B cell (primary cell): Measurements from ENCODE around the gene MAPRE3.

Source experiments
- CTCF ChIP-seq: fragments of 200-600 bp; IDR thresholded peaks from one replicate; pipeline ENCODE4 v1.8.0; 2022; ENCODE audit warnings: antibody characterized with exemption, mild to moderate bottlenecking
- EZH2 ChIP-seq: IDR thresholded peaks from 2 replicates; pipeline ENCODE4 v1.6.1; 2012; ENCODE audit warnings: borderline replicate concordance, low read depth, mild to moderate bottlenecking, moderate library complexity, low read length; ENCODE audit not compliant: insufficient read depth, poor library complexity, severe bottlenecking

GRCh38 chr2:26950246-26950645 is 20.2 kb upstream of the MAPRE3 start:
- TF ChIP-seq CTCF (no peak), EZH2 (no peak)
